CD4-positive, alpha-beta T cell (primary cell): ENCODE data around the gene INTS3. TPM values are rescaled to one million over a fixed set of nuclear protein-coding genes. Genes with fewer than 3 reads are reported as not detected.

Experiments used
- ATAC-seq: fragments of 200-7000 bp; cut with Tn5 transposase; one replicate; pipeline ENCODE4 v1.10.0; 2022; ENCODE audit warnings: mild to moderate bottlenecking; ENCODE audit not compliant: poor library complexity
- CTCF ChIA-PET: fragments of 350-600 bp; sonication (Branson Sonifier 250); formaldehyde crosslinking; loops from one replicate; lab custom pipeline; 2021; ENCODE audit warnings: antibody characterized with exemption, inconsistent platforms; lab: Charles Lee
- POLR2A ChIA-PET: fragments of 350-600 bp; sonication (Branson Sonifier 250); formaldehyde crosslinking; loops from one replicate; lab custom pipeline; 2021; ENCODE audit warnings: antibody characterized with exemption, inconsistent platforms; lab: Charles Lee
- DNase-seq, 14 experiments: peaks; one replicate each; pipeline ENCODE4 v3.0.0-alpha.2; 2013 to 2020; ENCODE audit warnings: mixed read lengths in 2 of 14
- H3K27ac ChIP-seq, 2 donors: one replicate each; pipeline versions ENCODE4 v1.5.1 to v1.7.0; 2013; ENCODE audit warnings: low read length in 2 of 2, low read depth in 1 of 2, mild to moderate bottlenecking in 1 of 2
- H3K27me3 ChIP-seq, 2 experiments: 1 replicate in 1 of 2; 2 replicates in 1 of 2; pipeline versions ENCODE4 v1.6.1 to v1.7.0; 2013; ENCODE audit warnings: low read length in 2 of 2, control low read depth in 1 of 2, mild to moderate bottlenecking in 1 of 2, moderate library complexity in 1 of 2; ENCODE audit not compliant: insufficient read depth in 2 of 2, control insufficient read depth in 1 of 2
- H3K36me3 ChIP-seq: one replicate; pipeline ENCODE4 v1.6.1; 2013; ENCODE audit warnings: low read length, control low read depth; ENCODE audit not compliant: insufficient read depth
- H3K4me1 ChIP-seq: one replicate; pipeline ENCODE4 v1.6.1; 2013; ENCODE audit warnings: low read length, control low read depth; ENCODE audit not compliant: insufficient read depth
- H3K4me3 ChIP-seq: one replicate; pipeline ENCODE4 v1.5.1; 2013; ENCODE audit warnings: mild to moderate bottlenecking, low read length, moderate library complexity
- H3K9me3 ChIP-seq, 2 experiments: 1 replicate in 1 of 2; 2 replicates in 1 of 2; pipeline versions ENCODE4 v1.6.1 to v1.7.0; 2013; ENCODE audit warnings: low read length in 2 of 2, mild to moderate bottlenecking in 2 of 2, control low read depth in 1 of 2, moderate library complexity in 1 of 2; ENCODE audit not compliant: control insufficient read depth in 1 of 2, insufficient read depth in 1 of 2
- H3K27ac Mint-ChIP-seq: one replicate; pipeline ENCODE4 v1.8.0; 2020; ENCODE audit warnings: mixed read lengths
- H3K27me3 Mint-ChIP-seq: one replicate; pipeline ENCODE4 v1.8.0; 2021; ENCODE audit warnings: mixed read lengths
- H3K36me3 Mint-ChIP-seq: one replicate; pipeline ENCODE4 v1.8.0; 2021; ENCODE audit warnings: low read depth, mixed read lengths
- H3K4me1 Mint-ChIP-seq: one replicate; pipeline ENCODE4 v1.8.0; 2021; ENCODE audit warnings: low read depth, mixed read lengths
- H3K4me3 Mint-ChIP-seq: one replicate; pipeline ENCODE4 v1.8.0; 2020; ENCODE audit warnings: mild to moderate bottlenecking, mixed read lengths
- H3K9me3 Mint-ChIP-seq: one replicate; pipeline ENCODE4 v1.8.0; 2020; ENCODE audit warnings: mixed read lengths
- intact Hi-C, 2 experiments: fragments of 100-400 bp; cut with DNase I in 1 of 2; cut with micrococcal nuclease in 1 of 2; formaldehyde crosslinking; loops; one replicate each; pipeline versions ENCODE4 v1.15.1 to v1.9.0; 2023 to 2025; cut with DNase I, micrococcal nuclease
- total RNA-seq, 174 experiments: library from RNA in 2 of 174; stranded (reverse) in 2 of 174; gene quantifications; one replicate each; pipeline ENCODE4 v1.2.3 and lab custom pipeline; 2021 to 2026
- TF ChIP-seq, protein P1 (sequence below): fragments of 200-600 bp; IDR thresholded peaks from one replicate; pipeline ENCODE4 v1.8.0; 2022; ENCODE audit warnings: antibody characterized with exemption, mild to moderate bottlenecking

The INTS3 gene
- total RNA-seq, 2 experiments from 2014 or later = 24.9 to 27.4 TPM

DNA sequence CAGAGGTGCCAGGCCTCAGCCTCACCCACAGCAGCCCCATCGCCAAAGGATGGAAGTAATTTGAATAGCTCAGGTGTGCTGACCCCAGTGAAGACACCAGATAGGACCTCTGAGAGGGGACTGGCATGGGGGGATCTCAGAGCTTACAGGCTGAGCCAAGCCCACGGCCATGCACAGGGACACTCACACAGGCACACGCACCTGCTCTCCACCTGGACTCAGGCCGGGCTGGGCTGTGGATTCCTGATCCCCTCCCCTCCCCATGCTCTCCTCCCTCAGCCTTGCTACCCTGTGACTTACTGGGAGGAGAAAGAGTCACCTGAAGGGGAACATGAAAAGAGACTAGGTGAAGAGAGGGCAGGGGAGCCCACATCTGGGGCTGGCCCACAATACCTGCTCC lies 34.4 kb upstream of the INTS3 start:
- no peaks in the 10 kb centered on the region for H3K4me1 ChIP-seq
- ATAC-seq (no peak), DNase-seq (no peak)
- no peaks in the 10 kb centered on the region for H3K4me1 Mint-ChIP-seq
- H3K27ac Mint-ChIP-seq = no peak overlapping the region
- no peak overlapping the region for H3K4me3 ChIP-seq
- no peak overlapping the region for H3K4me3 Mint-ChIP-seq
- no peak overlapping the region for H3K27ac ChIP-seq
- no peaks in the 10 kb centered on the region for H3K9me3 ChIP-seq
- POLR2A ChIA-PET = no interaction called here
- TF ChIP-seq, protein P1, sequence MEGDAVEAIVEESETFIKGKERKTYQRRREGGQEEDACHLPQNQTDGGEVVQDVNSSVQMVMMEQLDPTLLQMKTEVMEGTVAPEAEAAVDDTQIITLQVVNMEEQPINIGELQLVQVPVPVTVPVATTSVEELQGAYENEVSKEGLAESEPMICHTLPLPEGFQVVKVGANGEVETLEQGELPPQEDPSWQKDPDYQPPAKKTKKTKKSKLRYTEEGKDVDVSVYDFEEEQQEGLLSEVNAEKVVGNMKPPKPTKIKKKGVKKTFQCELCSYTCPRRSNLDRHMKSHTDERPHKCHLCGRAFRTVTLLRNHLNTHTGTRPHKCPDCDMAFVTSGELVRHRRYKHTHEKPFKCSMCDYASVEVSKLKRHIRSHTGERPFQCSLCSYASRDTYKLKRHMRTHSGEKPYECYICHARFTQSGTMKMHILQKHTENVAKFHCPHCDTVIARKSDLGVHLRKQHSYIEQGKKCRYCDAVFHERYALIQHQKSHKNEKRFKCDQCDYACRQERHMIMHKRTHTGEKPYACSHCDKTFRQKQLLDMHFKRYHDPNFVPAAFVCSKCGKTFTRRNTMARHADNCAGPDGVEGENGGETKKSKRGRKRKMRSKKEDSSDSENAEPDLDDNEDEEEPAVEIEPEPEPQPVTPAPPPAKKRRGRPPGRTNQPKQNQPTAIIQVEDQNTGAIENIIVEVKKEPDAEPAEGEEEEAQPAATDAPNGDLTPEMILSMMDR = no peak
- H3K36me3 Mint-ChIP-seq = no peaks in the 10 kb centered on the region
- peaks cover 5% of the 10 kb centered on the region for H3K27me3 Mint-ChIP-seq
- H3K36me3 ChIP-seq = no peaks in the 10 kb centered on the region
- CTCF ChIA-PET = interaction anchor here (2.3 kb wide), 1 partner anchor 16 kb away, joined by 5 read pairs; no protein-coding TSS in a partner anchor
- H3K9me3 Mint-ChIP-seq = no peaks in the 10 kb centered on the region
- intact Hi-C loops = no loop called here
- H3K27me3 ChIP-seq = no peaks in the 10 kb centered on the region

DNA sequence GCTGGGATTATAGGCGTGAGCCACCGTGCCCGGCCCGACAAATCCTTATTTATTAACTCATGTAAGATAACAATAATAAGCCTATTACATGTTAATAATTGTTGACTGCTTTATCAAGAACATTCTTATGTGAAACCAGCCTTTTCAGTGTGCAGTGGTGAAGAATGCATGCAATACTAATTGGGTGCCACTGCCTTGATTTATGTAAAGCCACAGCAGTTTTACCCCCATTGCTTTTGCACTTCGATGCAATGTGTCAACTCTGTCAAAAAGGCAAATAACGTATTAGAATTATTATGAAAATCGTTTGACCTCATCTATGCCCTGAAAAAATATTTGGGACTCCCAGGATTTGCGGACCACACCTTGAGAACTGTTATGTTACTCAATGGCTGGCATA lies 31.1 kb upstream of the INTS3 start:
- H3K4me1 ChIP-seq = no peaks in the 10 kb centered on the region
- intact Hi-C loops = no loop called here
- peaks cover 5% of the 10 kb centered on the region for H3K27me3 Mint-ChIP-seq
- no peak overlapping the region for H3K27ac ChIP-seq
- TF ChIP-seq, protein P1 = no peak
- ChIA-PET CTCF (interaction anchor here (1.6 kb wide), 1 partner anchor 19 kb away, joined by 3 read pairs; no protein-coding TSS in a partner anchor), POLR2A (no interaction called here)
- H3K27me3 ChIP-seq = no peaks in the 10 kb centered on the region
- no peak for DNase-seq
- no peak overlapping the region for H3K4me3 Mint-ChIP-seq
- H3K36me3 ChIP-seq = no peaks in the 10 kb centered on the region
- no peaks in the 10 kb centered on the region for H3K4me1 Mint-ChIP-seq
- H3K27ac Mint-ChIP-seq = no peak overlapping the region
- no peaks in the 10 kb centered on the region for H3K36me3 Mint-ChIP-seq
- no peaks in the 10 kb centered on the region for H3K9me3 ChIP-seq
- no peak overlapping the region for H3K4me3 ChIP-seq
- H3K9me3 Mint-ChIP-seq = no peaks in the 10 kb centered on the region
- ATAC-seq = no peak

DNA sequence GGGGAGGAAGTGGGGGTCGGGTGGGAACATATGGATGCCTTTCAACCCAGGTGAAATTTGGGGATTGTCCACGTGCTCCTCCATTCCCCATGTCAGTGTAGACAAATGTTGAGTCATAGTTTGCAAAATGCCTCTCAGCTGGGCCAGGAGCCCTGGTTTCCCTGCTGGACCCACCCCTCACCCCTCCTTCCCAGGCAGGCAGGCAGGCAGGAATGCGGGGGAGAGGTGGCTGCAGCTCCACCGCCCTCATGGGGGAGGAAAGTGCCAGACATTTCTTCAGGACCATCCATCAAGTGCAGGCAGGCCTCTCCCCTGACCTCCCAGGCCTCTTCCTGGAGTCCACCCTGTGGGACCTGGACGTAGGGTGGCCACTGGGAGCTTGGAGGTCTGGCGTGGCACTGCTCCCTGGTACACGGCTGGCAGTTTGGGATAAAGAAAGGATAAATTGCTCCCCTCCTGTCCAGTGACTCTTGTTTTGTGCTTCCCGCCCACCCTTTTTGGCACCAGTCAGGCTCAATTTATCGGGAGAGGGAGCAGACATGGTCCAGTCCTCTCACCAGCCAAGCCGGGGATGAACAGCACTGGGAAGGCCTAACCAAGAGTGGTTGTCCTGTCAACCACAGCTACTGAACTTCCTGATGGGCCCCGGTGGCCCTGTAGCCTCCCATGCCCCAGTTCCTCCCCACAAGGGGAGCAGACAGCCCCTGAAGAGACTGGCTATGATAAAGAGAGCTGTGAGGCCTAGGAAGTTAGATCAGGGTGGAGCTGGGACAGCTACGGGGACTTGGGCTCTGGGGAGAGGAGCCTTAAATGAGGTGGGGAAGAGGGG lies 30.4 kb upstream of the INTS3 start:
- Histone ChIP-seq H3K36me3 (no peaks in the 10 kb centered on the region), H3K9me3 (no peaks in the 10 kb centered on the region), H3K4me1 (no peaks in the 10 kb centered on the region), H3K27ac (no peak overlapping the region), H3K27me3 (no peaks in the 10 kb centered on the region), H3K4me3 (no peak overlapping the region)
- POLR2A ChIA-PET = no interaction called here
- DNase-seq = no peak
- no peaks in the 10 kb centered on the region for H3K4me1 Mint-ChIP-seq
- no peaks in the 10 kb centered on the region for H3K36me3 Mint-ChIP-seq
- CTCF ChIA-PET = interaction anchor here (1.6 kb wide), 1 partner anchor 19 kb away, joined by 3 read pairs; no protein-coding TSS in a partner anchor
- H3K27ac Mint-ChIP-seq = no peak overlapping the region
- intact Hi-C loops = no loop called here
- H3K9me3 Mint-ChIP-seq = no peaks in the 10 kb centered on the region
- no peak overlapping the region for H3K4me3 Mint-ChIP-seq
- no peak for ATAC-seq
- TF ChIP-seq, protein P1 = no peak
- peaks cover 5% of the 10 kb centered on the region for H3K27me3 Mint-ChIP-seq
